A673 (cell line): ENCODE data around the gene KLRF1.

Experiments used
- EZH2 ChIP-seq: fragments of 200-600 bp; sonication (generic); IDR thresholded peaks from 2 replicates; pipeline ENCODE4 v1.6.1; 2017; ENCODE audit warnings: borderline replicate concordance, low read depth, mild to moderate bottlenecking, mixed read lengths, antibody characterized with exemption, low read length; ENCODE audit not compliant: poor library complexity, severe bottlenecking
- TF ChIP-seq, protein P1 (sequence below): fragments of 300-800, 200-600 bp; sonication (generic); conservative IDR thresholded peaks from 2 replicates; pipeline ENCODE4 v1.5.1; 2017; ENCODE audit warnings: low read depth, mild to moderate bottlenecking, antibody characterized with exemption, low read length, moderate library complexity, mixed read lengths

DNA sequence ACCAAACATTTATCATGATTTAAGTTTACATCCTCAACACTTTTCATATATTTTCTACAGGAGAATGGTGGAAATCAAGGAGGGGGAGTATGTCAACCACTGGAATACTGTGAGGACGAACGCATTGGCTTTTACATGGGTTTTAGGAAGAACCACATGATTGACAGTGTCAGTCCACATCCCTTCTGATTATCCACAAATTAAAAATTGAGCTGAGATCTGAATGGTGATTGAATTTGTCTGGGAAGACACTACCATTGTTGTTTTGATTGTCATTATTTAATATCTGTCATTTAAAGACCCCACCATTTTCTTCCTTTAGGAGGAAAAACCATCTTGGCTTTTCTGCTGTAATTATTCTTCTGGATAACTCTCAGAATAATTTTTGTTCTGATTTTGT lies 31.3 kb upstream of the KLRF1 start:
- TF ChIP-seq, protein P1, sequence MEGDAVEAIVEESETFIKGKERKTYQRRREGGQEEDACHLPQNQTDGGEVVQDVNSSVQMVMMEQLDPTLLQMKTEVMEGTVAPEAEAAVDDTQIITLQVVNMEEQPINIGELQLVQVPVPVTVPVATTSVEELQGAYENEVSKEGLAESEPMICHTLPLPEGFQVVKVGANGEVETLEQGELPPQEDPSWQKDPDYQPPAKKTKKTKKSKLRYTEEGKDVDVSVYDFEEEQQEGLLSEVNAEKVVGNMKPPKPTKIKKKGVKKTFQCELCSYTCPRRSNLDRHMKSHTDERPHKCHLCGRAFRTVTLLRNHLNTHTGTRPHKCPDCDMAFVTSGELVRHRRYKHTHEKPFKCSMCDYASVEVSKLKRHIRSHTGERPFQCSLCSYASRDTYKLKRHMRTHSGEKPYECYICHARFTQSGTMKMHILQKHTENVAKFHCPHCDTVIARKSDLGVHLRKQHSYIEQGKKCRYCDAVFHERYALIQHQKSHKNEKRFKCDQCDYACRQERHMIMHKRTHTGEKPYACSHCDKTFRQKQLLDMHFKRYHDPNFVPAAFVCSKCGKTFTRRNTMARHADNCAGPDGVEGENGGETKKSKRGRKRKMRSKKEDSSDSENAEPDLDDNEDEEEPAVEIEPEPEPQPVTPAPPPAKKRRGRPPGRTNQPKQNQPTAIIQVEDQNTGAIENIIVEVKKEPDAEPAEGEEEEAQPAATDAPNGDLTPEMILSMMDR, result no peak
- no peak for TF ChIP-seq EZH2
